GM12878 (cell line): ENCODE data around the gene RNASE2. TPM values are rescaled to one million over a fixed set of nuclear protein-coding genes. Genes with fewer than 3 reads are reported as not detected.

Experiments used
- MTA2 ChIP-seq: fragments of 450-650 bp; IDR thresholded peaks from 2 replicates; pipeline ENCODE4 v1.6.1; 2016; ENCODE audit warnings: low read depth, mild to moderate bottlenecking, moderate library complexity
- RELA ChIP-seq: fragments of 450-650 bp; IDR thresholded peaks from 2 replicates; pipeline ENCODE4 v1.8.0; 2014; ENCODE audit warnings: borderline replicate concordance; ENCODE audit not compliant: partially characterized antibody
- SP1 ChIP-seq: IDR thresholded peaks from one replicate; pipeline ENCODE4 v1.6.1; 2011; ENCODE audit warnings: low read depth, low read length
- TCF7 ChIP-seq: IDR thresholded peaks from 2 replicates; pipeline ENCODE4 v1.6.1; 2014; ENCODE audit warnings: antibody characterized with exemption, borderline replicate concordance
- ZNF622 ChIP-seq: fragments of 450-650 bp; IDR thresholded peaks from 2 replicates; pipeline ENCODE4 v1.6.1; 2017; ENCODE audit warnings: mild to moderate bottlenecking, inconsistent platforms
- polyA plus RNA-seq, 11 experiments: library from polyadenylated mRNA; depleted of rRNA in 4 of 11; unstranded in 6 of 11; stranded (reverse) in 5 of 11; fragments of >200 nt; fragmentation: Nextera tagmentation in 4 of 11; fragmentation: Illumina TruSeq in 1 of 11; extraction: Ambion mirVana in 4 of 11; extraction: Trizol in 1 of 11; gene quantifications; 1 replicate in 1 of 11; 2 replicates in 10 of 11; pipeline versions ENCODE4 v1.2.1 to v1.2.3, GENCODE V29; 2011 to 2016; ENCODE audit warnings: inconsistent platforms in 2 of 11, missing spikeins in 2 of 11, low read depth in 1 of 11
- total RNA-seq, 4 experiments: library from RNA; depleted of rRNA in 3 of 4; stranded (reverse); fragments of >200 nt in 3 of 4; fragmentation: Illumina TruSeq in 1 of 4; extraction: Trizol in 1 of 4; gene quantifications; 2 replicates each; pipeline versions ENCODE4 v1.2.1 to v1.2.3, GENCODE V29; 2013 to 2021
- TF ChIP-seq, protein P1 (sequence below): fragments of 450-650 bp; IDR thresholded peaks from 2 replicates; pipeline ENCODE4 v1.6.1; 2017; ENCODE audit warnings: mild to moderate bottlenecking, moderate library complexity
- TF ChIP-seq, protein P2 (sequence below): fragments of 450-650 bp; IDR thresholded peaks from 2 replicates; pipeline ENCODE4 v1.6.1; 2016; ENCODE audit warnings: mild to moderate bottlenecking, moderate library complexity, borderline replicate concordance
- TF ChIP-seq, protein P3 (sequence below): fragments of 450-650 bp; IDR thresholded peaks from 2 replicates; pipeline ENCODE4 v1.6.1; 2016; ENCODE audit warnings: mild to moderate bottlenecking
- TF ChIP-seq, protein P4 (sequence below): fragments of 450-650 bp; formaldehyde crosslinking; IDR thresholded peaks from 2 replicates; pipeline ENCODE4 v1.4.0; 2020; ENCODE audit warnings: mild to moderate bottlenecking, moderate library complexity

The RNASE2 gene
- total and polyA plus RNA-seq, 10 of the 15 experiments (the other 5 are each of a cell fraction or from before 2014, with no cell fraction given), result not detected

DNA sequence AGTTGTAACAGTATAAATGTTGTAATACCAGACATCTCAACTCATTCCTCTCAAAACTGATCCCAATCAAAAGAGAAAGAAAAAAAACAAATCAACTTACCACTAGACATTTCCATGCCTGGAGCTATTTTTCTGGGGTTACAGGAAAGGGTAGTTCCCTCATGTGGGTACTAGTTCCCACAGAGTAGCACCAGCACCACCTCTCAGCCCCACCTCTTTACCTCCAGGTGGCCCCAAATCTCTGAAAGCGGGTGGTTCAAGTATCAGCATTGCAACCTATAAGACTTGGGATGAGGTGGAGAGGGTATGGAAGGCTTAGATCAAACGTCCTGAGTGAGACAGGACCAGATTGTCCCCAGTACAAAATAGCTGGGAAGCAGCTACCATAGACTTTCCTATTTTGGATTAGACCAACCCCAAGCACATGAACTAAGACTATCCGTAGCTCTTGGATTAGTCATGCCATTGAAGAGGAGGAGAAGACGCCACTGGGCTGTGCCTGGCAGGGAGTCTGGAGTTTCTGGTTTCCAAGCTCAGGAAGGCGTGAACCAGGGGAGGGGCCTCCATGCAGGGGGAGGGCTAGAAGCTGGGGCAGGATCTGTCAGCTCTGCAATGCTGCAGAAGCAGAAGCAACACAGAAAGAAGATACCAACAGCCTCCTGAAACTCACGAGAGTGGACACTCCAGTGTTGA, 43.5 kb downstream of the RNASE2 start, which contains the start of gene SLC39A2 (continued):
- TF ChIP-seq, protein P1, sequence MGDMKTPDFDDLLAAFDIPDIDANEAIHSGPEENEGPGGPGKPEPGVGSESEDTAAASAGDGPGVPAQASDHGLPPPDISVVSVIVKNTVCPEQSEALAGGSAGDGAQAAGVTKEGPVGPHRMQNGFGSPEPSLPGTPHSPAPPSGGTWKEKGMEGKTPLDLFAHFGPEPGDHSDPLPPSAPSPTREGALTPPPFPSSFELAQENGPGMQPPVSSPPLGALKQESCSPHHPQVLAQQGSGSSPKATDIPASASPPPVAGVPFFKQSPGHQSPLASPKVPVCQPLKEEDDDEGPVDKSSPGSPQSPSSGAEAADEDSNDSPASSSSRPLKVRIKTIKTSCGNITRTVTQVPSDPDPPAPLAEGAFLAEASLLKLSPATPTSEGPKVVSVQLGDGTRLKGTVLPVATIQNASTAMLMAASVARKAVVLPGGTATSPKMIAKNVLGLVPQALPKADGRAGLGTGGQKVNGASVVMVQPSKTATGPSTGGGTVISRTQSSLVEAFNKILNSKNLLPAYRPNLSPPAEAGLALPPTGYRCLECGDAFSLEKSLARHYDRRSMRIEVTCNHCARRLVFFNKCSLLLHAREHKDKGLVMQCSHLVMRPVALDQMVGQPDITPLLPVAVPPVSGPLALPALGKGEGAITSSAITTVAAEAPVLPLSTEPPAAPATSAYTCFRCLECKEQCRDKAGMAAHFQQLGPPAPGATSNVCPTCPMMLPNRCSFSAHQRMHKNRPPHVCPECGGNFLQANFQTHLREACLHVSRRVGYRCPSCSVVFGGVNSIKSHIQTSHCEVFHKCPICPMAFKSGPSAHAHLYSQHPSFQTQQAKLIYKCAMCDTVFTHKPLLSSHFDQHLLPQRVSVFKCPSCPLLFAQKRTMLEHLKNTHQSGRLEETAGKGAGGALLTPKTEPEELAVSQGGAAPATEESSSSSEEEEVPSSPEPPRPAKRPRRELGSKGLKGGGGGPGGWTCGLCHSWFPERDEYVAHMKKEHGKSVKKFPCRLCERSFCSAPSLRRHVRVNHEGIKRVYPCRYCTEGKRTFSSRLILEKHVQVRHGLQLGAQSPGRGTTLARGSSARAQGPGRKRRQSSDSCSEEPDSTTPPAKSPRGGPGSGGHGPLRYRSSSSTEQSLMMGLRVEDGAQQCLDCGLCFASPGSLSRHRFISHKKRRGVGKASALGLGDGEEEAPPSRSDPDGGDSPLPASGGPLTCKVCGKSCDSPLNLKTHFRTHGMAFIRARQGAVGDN, result no peak
- TF ChIP-seq, protein P2, sequence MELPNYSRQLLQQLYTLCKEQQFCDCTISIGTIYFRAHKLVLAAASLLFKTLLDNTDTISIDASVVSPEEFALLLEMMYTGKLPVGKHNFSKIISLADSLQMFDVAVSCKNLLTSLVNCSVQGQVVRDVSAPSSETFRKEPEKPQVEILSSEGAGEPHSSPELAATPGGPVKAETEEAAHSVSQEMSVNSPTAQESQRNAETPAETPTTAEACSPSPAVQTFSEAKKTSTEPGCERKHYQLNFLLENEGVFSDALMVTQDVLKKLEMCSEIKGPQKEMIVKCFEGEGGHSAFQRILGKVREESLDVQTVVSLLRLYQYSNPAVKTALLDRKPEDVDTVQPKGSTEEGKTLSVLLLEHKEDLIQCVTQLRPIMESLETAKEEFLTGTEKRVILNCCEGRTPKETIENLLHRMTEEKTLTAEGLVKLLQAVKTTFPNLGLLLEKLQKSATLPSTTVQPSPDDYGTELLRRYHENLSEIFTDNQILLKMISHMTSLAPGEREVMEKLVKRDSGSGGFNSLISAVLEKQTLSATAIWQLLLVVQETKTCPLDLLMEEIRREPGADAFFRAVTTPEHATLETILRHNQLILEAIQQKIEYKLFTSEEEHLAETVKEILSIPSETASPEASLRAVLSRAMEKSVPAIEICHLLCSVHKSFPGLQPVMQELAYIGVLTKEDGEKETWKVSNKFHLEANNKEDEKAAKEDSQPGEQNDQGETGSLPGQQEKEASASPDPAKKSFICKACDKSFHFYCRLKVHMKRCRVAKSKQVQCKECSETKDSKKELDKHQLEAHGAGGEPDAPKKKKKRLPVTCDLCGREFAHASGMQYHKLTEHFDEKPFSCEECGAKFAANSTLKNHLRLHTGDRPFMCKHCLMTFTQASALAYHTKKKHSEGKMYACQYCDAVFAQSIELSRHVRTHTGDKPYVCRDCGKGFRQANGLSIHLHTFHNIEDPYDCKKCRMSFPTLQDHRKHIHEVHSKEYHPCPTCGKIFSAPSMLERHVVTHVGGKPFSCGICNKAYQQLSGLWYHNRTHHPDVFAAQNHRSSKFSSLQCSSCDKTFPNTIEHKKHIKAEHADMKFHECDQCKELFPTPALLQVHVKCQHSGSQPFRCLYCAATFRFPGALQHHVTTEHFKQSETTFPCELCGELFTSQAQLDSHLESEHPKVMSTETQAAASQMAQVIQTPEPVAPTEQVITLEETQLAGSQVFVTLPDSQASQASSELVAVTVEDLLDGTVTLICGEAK, result no peak
- TF ChIP-seq ZNF622, result no peak
- TF ChIP-seq, protein P3, sequence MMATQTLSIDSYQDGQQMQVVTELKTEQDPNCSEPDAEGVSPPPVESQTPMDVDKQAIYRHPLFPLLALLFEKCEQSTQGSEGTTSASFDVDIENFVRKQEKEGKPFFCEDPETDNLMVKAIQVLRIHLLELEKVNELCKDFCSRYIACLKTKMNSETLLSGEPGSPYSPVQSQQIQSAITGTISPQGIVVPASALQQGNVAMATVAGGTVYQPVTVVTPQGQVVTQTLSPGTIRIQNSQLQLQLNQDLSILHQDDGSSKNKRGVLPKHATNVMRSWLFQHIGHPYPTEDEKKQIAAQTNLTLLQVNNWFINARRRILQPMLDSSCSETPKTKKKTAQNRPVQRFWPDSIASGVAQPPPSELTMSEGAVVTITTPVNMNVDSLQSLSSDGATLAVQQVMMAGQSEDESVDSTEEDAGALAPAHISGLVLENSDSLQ, result no peak
- TF ChIP-seq SP1, result no peak
- no peak for TF ChIP-seq RELA
- TF ChIP-seq, protein P4, sequence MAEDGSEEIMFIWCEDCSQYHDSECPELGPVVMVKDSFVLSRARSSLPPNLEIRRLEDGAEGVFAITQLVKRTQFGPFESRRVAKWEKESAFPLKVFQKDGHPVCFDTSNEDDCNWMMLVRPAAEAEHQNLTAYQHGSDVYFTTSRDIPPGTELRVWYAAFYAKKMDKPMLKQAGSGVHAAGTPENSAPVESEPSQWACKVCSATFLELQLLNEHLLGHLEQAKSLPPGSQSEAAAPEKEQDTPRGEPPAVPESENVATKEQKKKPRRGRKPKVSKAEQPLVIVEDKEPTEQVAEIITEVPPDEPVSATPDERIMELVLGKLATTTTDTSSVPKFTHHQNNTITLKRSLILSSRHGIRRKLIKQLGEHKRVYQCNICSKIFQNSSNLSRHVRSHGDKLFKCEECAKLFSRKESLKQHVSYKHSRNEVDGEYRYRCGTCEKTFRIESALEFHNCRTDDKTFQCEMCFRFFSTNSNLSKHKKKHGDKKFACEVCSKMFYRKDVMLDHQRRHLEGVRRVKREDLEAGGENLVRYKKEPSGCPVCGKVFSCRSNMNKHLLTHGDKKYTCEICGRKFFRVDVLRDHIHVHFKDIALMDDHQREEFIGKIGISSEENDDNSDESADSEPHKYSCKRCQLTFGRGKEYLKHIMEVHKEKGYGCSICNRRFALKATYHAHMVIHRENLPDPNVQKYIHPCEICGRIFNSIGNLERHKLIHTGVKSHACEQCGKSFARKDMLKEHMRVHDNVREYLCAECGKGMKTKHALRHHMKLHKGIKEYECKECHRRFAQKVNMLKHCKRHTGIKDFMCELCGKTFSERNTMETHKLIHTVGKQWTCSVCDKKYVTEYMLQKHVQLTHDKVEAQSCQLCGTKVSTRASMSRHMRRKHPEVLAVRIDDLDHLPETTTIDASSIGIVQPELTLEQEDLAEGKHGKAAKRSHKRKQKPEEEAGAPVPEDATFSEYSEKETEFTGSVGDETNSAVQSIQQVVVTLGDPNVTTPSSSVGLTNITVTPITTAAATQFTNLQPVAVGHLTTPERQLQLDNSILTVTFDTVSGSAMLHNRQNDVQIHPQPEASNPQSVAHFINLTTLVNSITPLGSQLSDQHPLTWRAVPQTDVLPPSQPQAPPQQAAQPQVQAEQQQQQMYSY (CRISPR knock-in tag), result no peak
- TF ChIP-seq TCF7, result no peak
- no peak for TF ChIP-seq MTA2
